NT2/D1 (cell line): ENCODE results near the gene ASCL1.

Experiments used
- DNase-seq: peaks from one replicate; pipeline ENCODE4 v3.0.0-alpha.2; 2011; ENCODE audit warnings: low read depth, low spot score
- H3K27me3 ChIP-seq: 2 replicates; pipeline ENCODE4 v1.6.0; 2011; ENCODE audit warnings: mild to moderate bottlenecking; ENCODE audit not compliant: insufficient read length, insufficient read depth
- H3K36me3 ChIP-seq: 2 replicates; pipeline ENCODE4 v1.6.1; 2011; ENCODE audit warnings: mild to moderate bottlenecking, low read length, mixed read lengths; ENCODE audit not compliant: insufficient read depth, insufficient read length
- H3K4me1 ChIP-seq: 2 replicates; pipeline ENCODE4 v1.5.1; 2011; ENCODE audit not compliant: insufficient read depth, insufficient read length
- H3K4me3 ChIP-seq: 2 replicates; pipeline ENCODE4 v1.5.1; 2011; ENCODE audit warnings: low read depth; ENCODE audit not compliant: insufficient read length
- H3K9ac ChIP-seq: 2 replicates; pipeline ENCODE4 v1.6.0; 2011; ENCODE audit warnings: low read depth; ENCODE audit not compliant: insufficient read length
- H3K9me3 ChIP-seq: 2 replicates; pipeline ENCODE4 v1.5.1; 2011; ENCODE audit warnings: mild to moderate bottlenecking, low read length; ENCODE audit not compliant: insufficient read depth
- SUZ12 ChIP-seq: IDR thresholded peaks from 2 replicates; pipeline ENCODE4 v1.6.1; 2011; ENCODE audit not compliant: insufficient read length, insufficient read depth; ENCODE audit errors: extremely low read depth
- YY1 ChIP-seq: IDR thresholded peaks from 2 replicates; pipeline ENCODE4 v1.6.1; 2011; ENCODE audit not compliant: insufficient read length, insufficient read depth
- ZNF274 ChIP-seq: IDR thresholded peaks from 2 replicates; pipeline ENCODE4 v1.6.1; 2011; ENCODE audit warnings: mild to moderate bottlenecking, low read depth, low read length

The ASCL1 gene

DNA sequence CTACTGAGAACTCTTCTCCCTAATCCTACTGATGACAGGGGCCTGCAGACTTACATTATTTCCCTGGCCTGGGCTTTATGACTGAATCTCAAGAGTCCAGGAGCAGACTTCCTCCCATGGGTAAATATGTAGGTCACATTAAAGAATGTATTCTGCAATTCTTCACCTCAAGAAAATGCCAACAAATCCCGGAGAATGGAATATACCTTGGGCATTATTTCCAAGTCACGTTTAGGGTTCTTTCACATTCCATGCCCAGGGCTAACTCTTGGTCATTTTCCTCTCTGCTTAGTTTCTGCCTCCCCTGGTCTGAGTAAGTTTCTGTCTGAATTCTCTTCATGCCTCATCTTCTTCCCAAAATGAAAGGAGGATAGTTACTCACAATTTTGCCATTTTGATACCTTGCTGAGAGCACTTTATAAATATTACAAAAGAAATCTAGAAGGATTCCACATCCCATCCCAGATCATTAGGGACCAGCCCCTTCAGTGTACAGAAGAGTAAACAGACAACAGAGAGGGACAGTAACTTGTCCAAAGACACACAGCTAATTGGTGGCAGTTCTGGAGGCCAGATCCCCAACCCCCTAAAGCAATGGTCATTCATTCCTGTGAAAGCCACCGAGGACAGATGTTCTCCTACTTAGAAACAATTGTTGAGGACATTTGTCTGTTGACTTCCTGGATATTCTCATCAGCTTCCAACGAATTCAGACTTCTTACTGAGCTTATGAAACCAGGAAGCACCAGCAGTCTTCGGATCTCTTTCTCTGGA lies 41.0 kb upstream of the ASCL1 start:
- Histone ChIP-seq H3K9ac (peak overlapping the region; percentile 23), H3K9me3 (no peaks in the 10 kb centered on the region), H3K4me1 (no peaks in the 10 kb centered on the region), H3K4me3 (peak overlapping the region; percentile 35), H3K27me3 (no peaks in the 10 kb centered on the region), H3K36me3 (no peaks in the 10 kb centered on the region)
- no peak for DNase-seq
- TF ChIP-seq YY1 (no peak), SUZ12 (no peak), ZNF274 (no peak)

DNA sequence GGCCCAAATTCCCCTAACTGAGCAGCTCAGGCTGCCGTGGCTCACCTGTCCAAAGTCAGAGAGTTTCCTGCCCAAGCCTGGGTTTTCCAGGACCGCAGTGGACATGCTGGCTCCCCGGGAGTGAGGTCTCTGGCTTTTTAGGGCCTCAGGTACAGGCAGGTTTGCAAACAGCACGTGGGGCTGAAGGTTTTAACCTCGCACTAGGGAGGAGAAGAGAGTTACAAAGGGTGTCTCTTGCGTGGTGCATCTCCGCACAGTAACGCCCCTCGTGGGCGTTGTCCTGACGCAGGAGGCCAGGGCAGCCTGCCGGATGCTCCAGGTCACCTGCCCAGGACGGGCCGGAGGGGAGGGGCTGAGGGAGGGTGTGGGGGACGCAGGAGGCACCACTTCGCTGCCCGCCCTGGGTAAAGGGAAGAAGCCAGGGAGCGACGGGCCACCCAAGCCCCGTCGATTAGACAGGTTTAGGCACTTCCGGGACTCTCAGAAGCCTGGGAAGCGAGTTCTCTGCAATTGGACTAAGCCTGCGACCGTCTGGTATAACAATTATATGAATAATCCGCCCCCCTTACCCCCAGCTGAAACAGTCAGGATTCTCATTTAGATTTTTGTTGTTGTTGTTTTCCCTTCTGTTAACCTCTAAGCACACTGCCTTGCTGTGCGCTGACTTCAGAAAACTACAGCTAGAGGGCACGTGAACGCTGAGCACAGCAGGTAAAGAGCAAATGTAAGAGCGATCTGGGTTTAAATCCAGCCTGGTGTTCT lies 40.3 kb upstream of the ASCL1 start, which contains the start of gene PAH:
PAH (minus strand) TSS at position 219 of the 762 bp plus-strand sequence; CDS start at position 105, 114 bp downstream.
- DNase-seq, result peak; percentile 28
- no peaks in the 10 kb centered on the region for H3K4me1 ChIP-seq
- TF ChIP-seq YY1 (no peak), ZNF274 (no peak)
- H3K4me3 ChIP-seq, result peak within 1 kb of the TSS; percentile 35
- H3K9ac ChIP-seq, result peak within 1 kb of the TSS; percentile 23
- no peaks in the 10 kb centered on the region for H3K27me3 ChIP-seq
- no peaks in the 10 kb centered on the region for H3K9me3 ChIP-seq
- H3K36me3 ChIP-seq, result no peaks in the 10 kb centered on the region

DNA sequence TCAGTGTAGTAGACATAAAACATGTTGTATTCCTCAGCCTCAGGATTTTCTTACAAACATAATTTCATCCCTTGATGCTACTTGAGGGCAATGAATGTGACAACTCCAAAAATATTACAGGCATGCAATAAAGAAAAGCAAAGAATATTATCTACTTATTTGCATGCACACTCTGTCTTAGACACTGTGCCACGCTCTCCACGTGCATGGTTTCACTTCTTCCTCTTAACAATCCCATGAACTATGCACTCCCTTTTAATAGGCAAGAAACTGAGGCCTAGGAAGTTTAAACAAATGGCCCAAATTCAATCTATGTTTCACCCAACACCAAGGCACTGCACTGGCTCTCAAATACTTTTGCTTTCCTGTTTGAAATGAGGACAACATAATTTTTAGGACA lies 38.6 kb upstream of the ASCL1 start:
- Histone ChIP-seq H3K4me1 (no peaks in the 10 kb centered on the region), H3K36me3 (no peaks in the 10 kb centered on the region), H3K27me3 (no peaks in the 10 kb centered on the region), H3K9me3 (no peaks in the 10 kb centered on the region), H3K4me3 (no peak overlapping the region), H3K9ac (no peak overlapping the region)
- no peak for DNase-seq
- TF ChIP-seq SUZ12 (no peak), YY1 (no peak), ZNF274 (no peak)

DNA sequence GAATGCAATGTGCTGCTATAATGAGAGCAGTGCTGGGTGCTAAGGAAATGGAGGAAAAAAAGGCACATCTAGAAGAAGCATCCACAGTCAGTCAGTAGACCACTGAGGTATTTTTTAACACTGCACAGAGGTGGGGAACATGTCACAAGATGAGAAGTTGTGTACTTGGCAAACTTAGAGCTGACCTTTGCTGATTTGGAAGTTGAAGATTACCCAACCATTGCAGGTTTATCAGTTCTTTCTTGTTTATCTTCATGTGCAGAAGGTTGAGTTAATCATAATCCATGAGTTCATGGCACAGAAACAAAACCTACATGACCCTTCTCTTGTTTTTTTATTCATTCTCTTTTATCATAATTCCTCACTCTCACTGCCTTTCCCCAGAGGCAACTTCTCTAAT lies 37.2 kb upstream of the ASCL1 start:
- no peaks in the 10 kb centered on the region for H3K27me3 ChIP-seq
- H3K9ac ChIP-seq, result no peak overlapping the region
- H3K9me3 ChIP-seq, result no peaks in the 10 kb centered on the region
- DNase-seq, result no peak
- TF ChIP-seq YY1 (no peak), SUZ12 (no peak), ZNF274 (no peak)
- H3K36me3 ChIP-seq, result no peaks in the 10 kb centered on the region
- no peak overlapping the region for H3K4me3 ChIP-seq
- no peaks in the 10 kb centered on the region for H3K4me1 ChIP-seq

DNA sequence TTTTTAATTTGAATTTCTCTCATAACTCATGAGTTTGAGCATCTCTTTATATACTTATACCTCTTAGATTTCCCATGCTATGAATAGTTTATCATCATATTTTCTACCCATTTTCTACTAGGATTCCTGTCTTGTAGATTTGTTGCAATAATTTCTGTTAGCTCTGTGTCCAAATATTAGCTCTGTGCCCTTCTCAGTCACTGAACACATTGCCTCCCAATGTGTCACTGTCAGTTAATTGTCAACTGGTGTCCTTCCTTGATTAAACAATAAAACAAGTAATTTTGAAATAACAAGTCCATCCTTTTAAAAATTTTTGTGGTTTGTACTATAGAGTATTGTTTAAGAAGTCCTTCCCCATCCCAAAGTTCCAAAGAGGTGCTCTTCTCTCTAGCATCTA lies 36.2 kb upstream of the ASCL1 start:
- Histone ChIP-seq H3K9me3 (no peaks in the 10 kb centered on the region), H3K4me3 (no peak overlapping the region), H3K36me3 (no peaks in the 10 kb centered on the region), H3K4me1 (no peaks in the 10 kb centered on the region), H3K9ac (no peak overlapping the region), H3K27me3 (no peaks in the 10 kb centered on the region)
- no peak for DNase-seq
- TF ChIP-seq YY1 (no peak), ZNF274 (no peak), SUZ12 (no peak)

DNA sequence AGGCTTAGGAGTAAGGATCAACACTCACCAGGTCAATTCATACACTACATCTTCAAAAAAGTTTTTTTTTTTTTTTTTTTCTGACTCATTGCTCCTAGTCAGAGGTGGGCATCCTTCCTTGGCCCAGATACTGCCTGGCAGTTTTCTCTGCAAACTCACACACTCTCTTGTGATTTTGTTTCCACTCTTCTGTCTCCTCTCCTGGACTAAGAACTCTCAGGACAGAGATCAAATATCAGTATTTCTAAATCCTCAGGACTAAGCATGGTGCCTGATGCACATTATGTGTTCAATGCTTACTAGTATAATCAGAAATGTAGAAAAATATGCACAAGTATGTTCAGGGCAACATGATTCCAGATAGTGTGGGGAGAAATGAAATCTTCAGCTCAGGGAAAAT lies 30.3 kb upstream of the ASCL1 start:
- Histone ChIP-seq H3K4me1 (no peaks in the 10 kb centered on the region), H3K4me3 (no peak overlapping the region), H3K9ac (no peak overlapping the region), H3K36me3 (no peaks in the 10 kb centered on the region), H3K27me3 (no peaks in the 10 kb centered on the region), H3K9me3 (no peaks in the 10 kb centered on the region)
- no peak for DNase-seq
- TF ChIP-seq SUZ12 (no peak), YY1 (no peak), ZNF274 (no peak)

DNA sequence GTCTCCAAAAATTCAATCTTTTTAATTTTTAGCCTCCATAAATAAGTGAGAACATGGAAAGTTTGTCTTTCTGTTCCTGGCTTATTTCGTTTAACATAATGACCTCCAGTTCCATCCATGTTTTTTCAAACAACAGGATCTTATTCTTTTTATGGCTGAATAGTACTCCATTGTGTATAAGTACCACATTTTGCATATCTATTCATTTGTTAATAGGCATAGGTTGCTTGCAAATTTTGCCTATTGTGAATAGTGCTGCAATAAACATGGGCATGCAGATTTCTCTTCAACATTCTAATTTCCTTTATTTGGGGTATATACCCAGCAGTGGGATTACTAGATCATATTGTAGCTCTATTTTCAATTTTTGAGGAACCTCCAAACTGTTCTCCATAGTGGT lies 24.3 kb upstream of the ASCL1 start:
- H3K27me3 ChIP-seq, result no peaks in the 10 kb centered on the region
- no peaks in the 10 kb centered on the region for H3K4me1 ChIP-seq
- no peak overlapping the region for H3K4me3 ChIP-seq
- no peak for DNase-seq
- TF ChIP-seq ZNF274 (no peak), YY1 (no peak), SUZ12 (no peak)
- no peaks in the 10 kb centered on the region for H3K36me3 ChIP-seq
- H3K9me3 ChIP-seq, result peaks cover 5% of the 10 kb centered on the region; the same call in 1 of the 2 replicates
- H3K9ac ChIP-seq, result no peak overlapping the region
